Activated CD8-positive, alpha-beta memory T cell treated with anti-CD3 and anti-CD28 coated beads for 1 hour (primary cell): Measurements from ENCODE around the gene MAD1L1.

Experiments used
- DNase-seq, 2 donors: peaks; one replicate each; pipeline ENCODE4 v3.0.0-alpha.2; 2020; ENCODE audit warnings: low read depth in 1 of 2; ENCODE audit errors: extremely low read depth in 1 of 2

MAD1L1 gene

GRCh38 chr7:1814089-1814811 lies 418.5 kb downstream of the MAD1L1 start:
- no peak for DNase-seq

- DNase-seq, result no peak
Observed at GRCh38 chr7:1813394-1814088, 419.2 kb downstream of the MAD1L1 start.

GRCh38 chr7:1812509-1813393 lies 420.0 kb downstream of the MAD1L1 start:
- no peak for DNase-seq

DNA sequence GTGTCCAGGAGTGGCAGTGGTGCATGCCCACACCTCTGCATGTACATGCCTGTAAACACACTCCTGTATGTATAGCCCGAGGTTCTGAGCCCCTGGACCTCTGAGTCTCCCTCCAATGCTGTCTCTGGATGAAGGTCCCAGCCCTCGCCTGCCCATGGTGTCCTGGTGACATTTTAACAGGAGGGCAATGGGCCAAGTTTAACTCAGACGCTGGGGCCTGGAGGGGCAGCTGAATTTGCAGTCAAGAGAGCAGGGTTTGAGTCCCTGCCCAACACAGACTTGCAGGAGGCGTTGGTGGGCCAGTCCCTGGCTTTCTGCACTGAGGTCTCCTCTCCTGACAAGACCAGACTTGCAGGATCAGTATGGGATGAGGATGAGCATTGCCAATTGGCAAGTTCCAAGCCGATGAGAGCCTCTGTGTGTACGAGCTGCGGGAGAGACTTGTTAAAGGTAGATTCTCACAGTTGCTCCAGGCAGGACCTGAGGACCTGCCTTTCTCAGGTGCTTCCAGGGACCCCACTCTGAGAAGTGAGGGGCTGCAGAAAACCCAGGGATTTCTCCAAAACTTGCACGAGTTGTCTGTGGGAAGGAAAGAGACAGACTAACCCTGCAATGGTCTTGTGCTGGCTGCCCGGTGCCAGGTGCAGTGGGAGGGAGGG lies 420.8 kb downstream of the MAD1L1 start:
- DNase-seq, result no peak

GRCh38 chr7:1810961-1811849 lies 421.5 kb downstream of the MAD1L1 start:
- no peak for DNase-seq

- no peak for DNase-seq
Observed at GRCh38 chr7:1810521-1810920, 422.2 kb downstream of the MAD1L1 start.

DNA sequence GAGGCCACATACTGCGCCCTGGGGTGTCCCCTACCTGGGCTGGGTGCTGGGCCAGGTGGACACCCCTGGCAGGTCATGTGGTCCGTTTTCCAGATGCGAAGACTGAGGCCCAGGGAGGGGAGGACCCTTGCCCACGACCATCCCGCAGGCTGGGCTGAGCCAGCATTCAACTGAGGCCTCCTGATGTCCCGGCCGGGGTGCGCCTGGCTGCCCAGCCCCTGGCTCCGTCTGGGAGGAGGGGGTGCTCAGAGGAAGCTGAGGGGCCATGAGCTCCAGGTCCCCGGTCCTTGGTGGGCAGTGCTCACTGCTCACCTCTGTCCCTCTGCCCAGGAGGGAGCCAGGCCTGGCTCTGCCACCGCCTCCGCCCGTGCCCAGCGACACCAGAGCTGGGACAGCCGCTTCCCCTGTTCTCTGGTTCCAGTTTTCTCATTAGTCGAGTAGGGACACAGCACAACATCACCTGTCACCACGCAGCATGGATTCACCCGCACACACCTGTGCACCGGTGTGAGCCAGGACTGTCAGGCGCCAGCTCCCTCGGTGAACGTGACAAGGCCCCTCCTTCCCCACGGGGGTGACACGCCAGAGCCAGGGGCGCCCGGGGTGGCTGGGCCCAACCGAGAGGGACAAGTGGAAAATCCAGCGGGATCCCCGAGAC lies 423.0 kb downstream of the MAD1L1 start:
- no peak for DNase-seq

GRCh38 chr7:1809070-1809469 lies 423.7 kb downstream of the MAD1L1 start:
- no peak for DNase-seq

DNA sequence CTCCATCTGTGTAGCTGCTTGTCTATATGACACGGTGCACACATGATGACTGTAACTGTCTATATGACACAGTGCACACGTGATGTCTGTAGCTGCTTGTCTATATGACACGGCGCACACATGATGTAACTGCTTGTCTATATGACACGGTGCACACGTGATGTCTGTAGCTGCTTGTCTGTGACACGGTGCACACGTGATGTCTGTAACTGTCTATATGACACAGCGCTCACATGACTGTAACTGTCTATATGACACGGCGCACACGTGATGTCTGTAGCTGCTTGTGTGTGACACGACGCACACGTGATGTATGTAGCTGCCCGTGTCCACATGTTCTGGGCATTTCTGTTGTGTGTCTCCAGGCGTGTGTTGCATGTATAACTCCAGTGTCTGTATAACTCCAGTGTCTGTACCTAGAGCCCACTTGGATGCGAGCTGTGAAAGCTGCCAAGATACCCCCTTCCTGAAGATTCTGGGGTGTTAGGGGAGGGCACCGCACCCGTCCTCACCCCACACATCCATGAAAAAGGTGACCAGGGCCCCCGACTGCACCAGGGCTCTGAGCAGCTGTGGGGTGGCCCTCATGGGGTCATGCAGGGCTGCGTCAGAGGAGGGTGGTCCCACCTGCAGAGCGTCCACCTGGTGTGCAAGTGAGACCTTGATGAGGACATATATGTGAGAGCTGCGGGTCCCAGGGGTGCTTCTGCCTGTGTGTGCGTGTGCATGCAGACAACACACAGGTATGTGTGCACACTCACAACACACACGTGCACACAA lies 424.7 kb downstream of the MAD1L1 start:
- DNase-seq, result no peak

DNA sequence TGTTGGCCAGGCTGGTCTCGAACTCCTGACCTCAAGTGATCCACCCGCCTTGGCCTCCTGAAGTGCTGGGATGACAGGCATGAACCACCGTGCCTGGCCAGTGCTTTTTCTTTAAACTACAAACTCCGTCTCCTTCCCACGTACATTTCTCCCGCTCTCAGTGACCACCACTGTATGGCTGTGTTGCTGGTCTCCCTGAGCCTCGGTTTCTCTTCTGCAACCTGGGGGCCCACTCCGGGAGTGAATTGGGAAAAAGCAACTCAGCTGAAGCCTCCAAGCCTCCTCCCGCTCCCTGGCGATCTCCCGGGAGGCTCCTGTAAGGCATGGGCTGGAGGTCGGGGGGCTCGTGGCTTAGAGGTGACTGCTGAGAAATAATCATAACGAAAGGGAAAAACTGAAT lies 426.4 kb downstream of the MAD1L1 start:
- DNase-seq, result no peak

GRCh38 chr7:1804310-1804709 lies 428.4 kb downstream of the MAD1L1 start:
- DNase-seq, result no peak

GRCh38 chr7:1802899-1803298 lies 429.8 kb downstream of the MAD1L1 start:
- DNase-seq, result no peak

- no peak for DNase-seq
Observed at GRCh38 chr7:1800902-1801301, 431.8 kb downstream of the MAD1L1 start.

- DNase-seq, result no peak
Observed at GRCh38 chr7:1798191-1798590, 434.6 kb downstream of the MAD1L1 start.

DNA sequence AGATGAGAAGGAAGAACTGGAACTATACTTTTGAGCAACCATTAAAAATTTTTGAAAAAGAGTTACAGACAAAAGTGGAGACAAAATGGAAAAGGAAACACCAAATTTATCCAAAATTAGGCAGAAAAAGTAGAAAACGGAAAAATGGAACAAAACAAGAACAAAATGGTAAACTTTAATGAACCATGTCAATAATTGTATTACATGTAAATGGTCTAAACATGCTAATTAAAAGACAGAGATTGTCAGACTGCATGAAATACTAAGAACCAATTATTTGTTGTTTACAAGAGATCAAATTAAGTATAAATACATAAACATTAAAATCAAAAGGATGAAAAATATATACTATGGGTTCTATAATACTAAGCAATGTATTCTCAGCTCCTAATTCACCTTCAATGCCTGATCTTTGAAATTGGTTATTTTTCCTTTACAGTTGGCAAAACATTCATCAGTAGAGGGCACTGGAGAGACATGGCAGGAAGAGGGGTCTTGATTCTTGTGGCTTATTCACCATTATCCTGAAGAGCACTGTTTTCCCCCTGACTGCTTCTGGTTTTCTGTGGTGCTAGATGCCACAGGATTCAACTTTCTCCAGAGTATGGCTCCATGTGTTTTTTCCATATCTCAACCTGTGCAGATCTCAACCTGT lies 437.7 kb downstream of the MAD1L1 start:
- no peak for DNase-seq

DNA sequence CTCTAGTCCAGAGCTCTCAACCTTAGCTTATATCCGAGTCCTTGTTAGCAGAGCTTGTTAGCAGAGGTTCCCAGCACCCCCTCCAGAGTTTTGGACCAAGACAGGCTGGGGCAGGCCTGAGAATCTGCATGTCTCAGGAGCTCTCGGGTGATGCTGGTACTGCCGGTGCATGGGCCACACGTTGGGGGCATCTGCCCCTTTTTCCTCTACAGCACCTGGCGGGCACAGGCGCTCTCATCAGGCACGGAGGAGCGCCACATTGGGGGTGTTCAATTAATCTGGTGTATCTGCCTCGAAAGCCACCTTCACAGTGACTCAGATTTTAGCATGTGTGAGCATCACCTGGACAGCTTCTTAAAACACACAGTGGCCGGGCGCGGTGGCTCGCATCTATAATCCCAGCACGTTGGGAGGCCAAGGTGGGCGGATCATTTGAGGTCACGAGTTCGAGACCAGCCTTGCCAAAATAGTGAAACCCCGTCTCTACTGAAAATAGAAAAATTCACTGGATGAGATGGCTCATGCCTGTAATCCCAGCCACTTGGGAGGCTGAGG lies 445.0 kb downstream of the MAD1L1 start:
- DNase-seq, result no peak

DNA sequence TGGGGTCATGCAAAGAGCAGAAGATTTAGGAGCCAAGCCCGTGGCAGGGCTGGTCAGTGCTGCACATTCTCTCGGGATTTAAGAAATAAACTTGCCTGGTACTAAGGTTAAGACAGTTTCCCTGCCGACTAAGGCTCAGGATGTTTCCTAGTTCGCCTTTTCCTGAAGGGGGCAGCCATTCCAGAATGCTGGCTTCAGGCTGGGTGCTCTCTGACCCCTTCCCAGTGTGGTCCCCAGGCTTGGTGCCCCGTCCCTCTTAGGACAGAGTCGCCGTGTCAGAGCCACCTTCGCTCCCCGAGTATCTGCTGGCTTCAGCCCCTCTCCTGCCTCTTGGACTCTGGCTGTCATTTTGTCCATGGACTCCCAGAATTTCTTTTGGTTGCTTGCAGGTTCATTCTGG lies 445.5 kb downstream of the MAD1L1 start:
- DNase-seq, result no peak

GRCh38 chr7:1785839-1786238 lies 446.9 kb downstream of the MAD1L1 start:
- DNase-seq, result no peak
